ENCODE data around the gene NCAM2.

Gene NCAM2

GRCh38 chr21:21102896-21103295 lies 104.7 kb downstream of the NCAM2 start:
- Histone ChIP-seq H3K27ac (no peak overlapping the region), H3K36me3 (no peaks in the 10 kb centered on the region), H3K4me3 (no peak overlapping the region), H3K4me1 (no peaks in the 10 kb centered on the region), H3K27me3 (no peaks in the 10 kb centered on the region), H3K9me3 (no peaks in the 10 kb centered on the region)
- intact Hi-C loops (cut with DNase I; ENCODE audit: low total_unique reads) = no loop called here
- no peak for TF ChIP-seq CTCF (IDR thresholded peaks at IDR 0.05)
- DNase-seq = no peak

DNA sequence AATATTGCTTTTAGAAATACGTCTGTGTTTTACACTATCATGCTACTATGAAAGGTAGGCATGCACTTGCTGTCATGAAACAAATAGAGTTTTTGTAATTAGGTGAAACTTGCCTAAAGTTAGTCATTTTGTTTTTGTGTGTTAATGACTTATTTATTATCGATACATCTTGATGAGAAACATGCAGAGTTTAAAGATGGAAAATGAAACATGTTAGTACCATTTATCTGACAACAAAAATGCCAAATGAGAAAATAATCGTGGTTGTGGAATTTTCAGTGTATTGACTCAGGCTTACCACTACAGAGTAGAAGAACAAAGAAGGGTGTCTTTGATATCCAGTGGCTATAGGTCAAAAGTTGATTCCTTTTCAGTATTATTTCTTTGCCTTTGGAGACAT lies 105.5 kb downstream of the NCAM2 start:
- no peak for DNase-seq
- no peaks in the 10 kb centered on the region for H3K4me1 ChIP-seq
- no peaks in the 10 kb centered on the region for H3K27me3 ChIP-seq
- no peak overlapping the region for H3K27ac ChIP-seq
- H3K4me3 ChIP-seq = no peak overlapping the region
- no peaks in the 10 kb centered on the region for H3K9me3 ChIP-seq
- intact Hi-C loops (cut with DNase I; ENCODE audit: low total_unique reads) = no loop called here
- H3K36me3 ChIP-seq = no peaks in the 10 kb centered on the region
- TF ChIP-seq CTCF (IDR thresholded peaks at IDR 0.05) = no peak

DNA sequence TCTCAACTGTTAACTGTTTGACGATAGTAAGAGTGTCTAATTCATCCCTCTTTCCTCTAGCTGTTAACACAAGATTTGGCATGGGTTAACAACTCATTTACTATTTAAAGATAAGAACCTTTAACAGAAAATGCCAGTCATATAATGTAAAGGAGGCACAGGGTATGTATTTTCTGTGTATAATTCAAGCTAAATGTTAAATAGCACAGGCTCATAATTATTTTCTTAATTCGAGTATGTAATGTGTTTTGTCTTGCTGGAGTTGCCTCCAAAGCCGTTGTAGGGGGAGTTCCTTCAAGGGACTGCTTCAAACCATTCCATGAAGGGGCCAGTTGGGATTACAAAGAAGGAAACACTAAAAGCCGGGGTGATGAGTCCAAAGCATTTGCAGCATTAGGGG lies 111.5 kb downstream of the NCAM2 start:
- DNase-seq = no peak
- Histone ChIP-seq H3K27ac (no peak overlapping the region), H3K4me3 (no peak overlapping the region), H3K36me3 (no peaks in the 10 kb centered on the region), H3K4me1 (no peaks in the 10 kb centered on the region), H3K9me3 (no peaks in the 10 kb centered on the region), H3K27me3 (no peaks in the 10 kb centered on the region)
- intact Hi-C loops (cut with DNase I; ENCODE audit: low total_unique reads) = no loop called here
- no peak for TF ChIP-seq CTCF (IDR thresholded peaks at IDR 0.05)

- no peaks in the 10 kb centered on the region for H3K4me1 ChIP-seq
- no peaks in the 10 kb centered on the region for H3K9me3 ChIP-seq
- intact Hi-C loops (cut with DNase I; ENCODE audit: low total_unique reads) = no loop called here
- TF ChIP-seq CTCF (IDR thresholded peaks at IDR 0.05) = no peak
- DNase-seq = no peak
- H3K27me3 ChIP-seq = no peaks in the 10 kb centered on the region
- H3K27ac ChIP-seq = no peak overlapping the region
- no peak overlapping the region for H3K4me3 ChIP-seq
- no peaks in the 10 kb centered on the region for H3K36me3 ChIP-seq
Measured at GRCh38 chr21:21111309-21111920, 113.2 kb downstream of the NCAM2 start.

DNA sequence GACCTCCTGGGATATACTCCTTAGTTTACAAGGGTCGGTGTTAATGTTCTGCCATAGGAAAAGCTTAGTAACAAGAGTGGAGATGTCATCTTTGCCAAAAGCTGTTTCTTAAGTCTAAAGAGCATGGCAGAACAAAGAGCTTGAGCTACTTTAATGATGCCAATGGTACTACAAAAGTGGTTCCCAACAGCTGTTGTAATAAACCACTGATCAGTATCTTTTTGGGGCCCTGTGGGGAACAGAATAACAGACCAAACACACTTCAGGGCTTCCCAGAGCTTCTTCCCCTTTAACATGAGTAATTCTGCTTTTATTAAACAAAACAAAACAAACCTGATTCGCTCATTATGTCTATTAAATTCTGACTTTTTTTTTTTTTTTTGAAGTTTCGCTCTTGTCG lies 116.3 kb downstream of the NCAM2 start:
- no peak for DNase-seq
- intact Hi-C loops (cut with DNase I; ENCODE audit: low total_unique reads) = no loop called here
- H3K9me3 ChIP-seq = no peaks in the 10 kb centered on the region
- TF ChIP-seq CTCF (IDR thresholded peaks at IDR 0.05) = no peak
- H3K36me3 ChIP-seq = no peaks in the 10 kb centered on the region
- no peaks in the 10 kb centered on the region for H3K27me3 ChIP-seq
- H3K4me1 ChIP-seq = no peaks in the 10 kb centered on the region
- no peak overlapping the region for H3K27ac ChIP-seq
- H3K4me3 ChIP-seq = no peak overlapping the region

DNA sequence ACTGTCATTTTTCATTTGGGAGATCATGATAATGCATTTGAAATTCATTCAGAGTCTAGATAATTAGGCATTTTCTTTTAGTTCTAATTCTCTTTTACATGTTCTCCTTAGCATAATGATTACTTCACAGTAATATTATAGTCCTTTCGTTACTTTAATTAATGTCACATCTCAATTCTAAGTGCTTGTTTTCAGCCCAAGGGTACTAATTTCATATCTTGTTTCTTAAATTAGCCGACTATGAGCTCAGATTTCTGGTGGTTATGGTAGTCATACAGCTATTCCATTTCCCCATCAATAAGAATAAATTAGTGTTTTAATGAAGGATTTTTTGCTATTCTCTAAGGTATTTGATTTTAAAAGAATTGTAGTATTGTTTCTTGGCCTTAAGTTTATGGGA lies 120.9 kb downstream of the NCAM2 start:
- intact Hi-C loops (cut with DNase I; ENCODE audit: low total_unique reads) = no loop called here

More for the DNA sequence above, 120.9 kb downstream of the NCAM2 start:
- no peaks in the 10 kb centered on the region for H3K4me1 ChIP-seq
- no peaks in the 10 kb centered on the region for H3K36me3 ChIP-seq
- no peak overlapping the region for H3K27ac ChIP-seq
- no peak overlapping the region for H3K4me3 ChIP-seq
- TF ChIP-seq CTCF (IDR thresholded peaks at IDR 0.05) = no peak
- H3K9me3 ChIP-seq = no peaks in the 10 kb centered on the region
- H3K27me3 ChIP-seq = no peaks in the 10 kb centered on the region
- DNase-seq = no peak

Measured in tibial artery (tissue), 4 donors.